Cerebellar cortex (tissue), 1 donor: ENCODE data around the gene ASPM.

ENCODE experiments used
- DNase-seq: peaks from one replicate; pipeline ENCODE4 v3.0.0-alpha.2; 2015; ENCODE audit warnings: low spot score

ASPM gene

GRCh38 chr1:197146101-197147095 lies at the start of gene ASPM:
TSS of gene ASPM (minus strand) at chr1:197146669. CDS start at chr1:197146437, 232 bp downstream.
- DNase-seq, result peak; percentile 94

- DNase-seq, result no peak
Observed at GRCh38 chr1:197195100-197195499, 48.6 kb upstream of the ASPM start.

- DNase-seq, result no peak
Observed at GRCh38 chr1:197184190-197184589, 37.7 kb upstream of the ASPM start.

GRCh38 chr1:197183195-197183748 lies 36.8 kb upstream of the ASPM start:
- no peak for DNase-seq

GRCh38 chr1:197182716-197183115 lies 36.2 kb upstream of the ASPM start:
- DNase-seq, result no peak

- no peak for DNase-seq
Observed at GRCh38 chr1:197181982-197182381, 35.5 kb upstream of the ASPM start.

GRCh38 chr1:197180252-197180878 lies 33.9 kb upstream of the ASPM start:
- peak; percentile 58 for DNase-seq

- DNase-seq, result no peak
Observed at GRCh38 chr1:197178998-197179397, 32.5 kb upstream of the ASPM start.

GRCh38 chr1:197174818-197175217 lies 28.3 kb upstream of the ASPM start:
- DNase-seq, result no peak

GRCh38 chr1:197173571-197174507 lies 27.4 kb upstream of the ASPM start:
- no peak for DNase-seq

GRCh38 chr1:197171531-197171930 lies 25.1 kb upstream of the ASPM start:
- DNase-seq, result no peak

- DNase-seq, result no peak
Observed at GRCh38 chr1:197170538-197170937, 24.1 kb upstream of the ASPM start.

- no peak for DNase-seq
Observed at GRCh38 chr1:197159461-197159860, 13.0 kb upstream of the ASPM start.

GRCh38 chr1:197156692-197157091 lies 10.2 kb upstream of the ASPM start:
- no peak for DNase-seq

- no peak for DNase-seq
Observed at GRCh38 chr1:197152662-197153061, 6.2 kb upstream of the ASPM start.

- no peak for DNase-seq
Observed at GRCh38 chr1:197151185-197151584, 4.7 kb upstream of the ASPM start.

- no peak for DNase-seq
Observed at GRCh38 chr1:197150336-197151005, 4.0 kb upstream of the ASPM start.

- no peak for DNase-seq
Observed at GRCh38 chr1:197149340-197149739, 2.9 kb upstream of the ASPM start.

- DNase-seq, result no peak
Observed at GRCh38 chr1:197145446-197146024, 934 bp downstream of the ASPM start.

GRCh38 chr1:197144570-197145325 lies 1.7 kb downstream of the ASPM start:
- no peak for DNase-seq
